A673 (cell line): ENCODE data around the gene ZNF837.

ENCODE experiments used
- CTCF ChIP-seq: fragments of 300-800, 200-600 bp; sonication (generic); conservative IDR thresholded peaks from 2 replicates; pipeline ENCODE4 v1.5.1; 2017; ENCODE audit warnings: low read depth, mild to moderate bottlenecking, antibody characterized with exemption, low read length, moderate library complexity, mixed read lengths
- EZH2 ChIP-seq: fragments of 200-600 bp; sonication (generic); IDR thresholded peaks from 2 replicates; pipeline ENCODE4 v1.6.1; 2017; ENCODE audit warnings: borderline replicate concordance, low read depth, mild to moderate bottlenecking, mixed read lengths, antibody characterized with exemption, low read length; ENCODE audit not compliant: poor library complexity, severe bottlenecking

GRCh38 chr19:58379246-58379645 is 1.6 kb downstream of the ZNF837 start:
- TF ChIP-seq CTCF (no peak), EZH2 (no peak)
